CD4-positive, alpha-beta memory T cell (primary cell): ENCODE measurements around the gene HSPA1A. TPM values are rescaled to one million over a fixed set of nuclear protein-coding genes. Genes with fewer than 3 reads are reported as not detected.
A peak's percentile ranks its signal among the peaks of the same experiment; 100 is the strongest.
"Not testable (repeated sequence)": the region's sequence is repeated elsewhere in the genome, so short reads cannot be mapped to it uniquely, and the experiment has no call there.

Experiments used
- CTCF ChIA-PET: fragments of 350-600 bp; sonication (Branson Sonifier 250); formaldehyde crosslinking; loops from one replicate; lab custom pipeline; 2021; ENCODE audit warnings: inconsistent platforms; ENCODE audit not compliant: partially characterized antibody; lab: Charles Lee
- POLR2A ChIA-PET: fragments of 350-600 bp; sonication (Branson Sonifier 250); formaldehyde crosslinking; loops from one replicate; lab custom pipeline; 2021; ENCODE audit not compliant: partially characterized antibody; lab: Charles Lee
- DNase-seq, 5 donors: peaks; one replicate each; pipeline versions ENCODE4 v3.0.0 to v3.0.0-alpha.2; 2020 to 2022; ENCODE audit warnings: mixed read lengths in 1 of 5
- H3K27ac ChIP-seq: one replicate; pipeline ENCODE4 v1.7.0; 2013; ENCODE audit warnings: low read depth, low read length
- H3K27me3 ChIP-seq: 2 replicates; pipeline ENCODE4 v1.7.0; 2013; ENCODE audit warnings: mild to moderate bottlenecking, low read length, moderate library complexity; ENCODE audit not compliant: insufficient read depth
- H3K36me3 ChIP-seq: 2 replicates; pipeline ENCODE4 v1.7.0; 2013; ENCODE audit warnings: mild to moderate bottlenecking, low read length, moderate library complexity; ENCODE audit not compliant: insufficient read depth
- H3K4me1 ChIP-seq: 2 replicates; pipeline ENCODE4 v1.7.0; 2013; ENCODE audit warnings: mild to moderate bottlenecking, low read length, moderate library complexity; ENCODE audit not compliant: insufficient read depth
- H3K4me3 ChIP-seq, 2 donors: one replicate each; pipeline ENCODE4 v1.7.0; 2013; ENCODE audit warnings: low read length in 2 of 2, mild to moderate bottlenecking in 1 of 2
- H3K9me3 ChIP-seq, 2 donors: one replicate each; pipeline ENCODE4 v1.7.0; 2013; ENCODE audit warnings: low read length in 2 of 2, control low read depth in 1 of 2; ENCODE audit not compliant: control insufficient read depth in 1 of 2
- H3K27ac Mint-ChIP-seq, 7 donors: one replicate each; pipeline ENCODE4 v1.8.0; 2020 to 2021; ENCODE audit warnings: mixed read lengths in 7 of 7, mild to moderate bottlenecking in 6 of 7, inconsistent platforms in 3 of 7, moderate library complexity in 3 of 7
- H3K27me3 Mint-ChIP-seq, 2 donors: one replicate each; pipeline ENCODE4 v1.8.0; 2020 to 2021; ENCODE audit warnings: mixed read lengths in 2 of 2
- H3K36me3 Mint-ChIP-seq, 2 donors: one replicate each; pipeline ENCODE4 v1.8.0; 2020 to 2021; ENCODE audit warnings: mixed read lengths in 2 of 2, inconsistent platforms in 1 of 2, mild to moderate bottlenecking in 1 of 2
- H3K4me1 Mint-ChIP-seq, 4 donors: one replicate each; pipeline ENCODE4 v1.8.0; 2020 to 2021; ENCODE audit warnings: mixed read lengths in 4 of 4, mild to moderate bottlenecking in 1 of 4
- H3K4me3 Mint-ChIP-seq, 8 donors: one replicate each; pipeline ENCODE4 v1.8.0; 2020 to 2021; ENCODE audit warnings: mixed read lengths in 8 of 8, mild to moderate bottlenecking in 7 of 8, moderate library complexity in 6 of 8, inconsistent platforms in 3 of 8
- H3K9me3 Mint-ChIP-seq, 8 donors: one replicate each; pipeline ENCODE4 v1.8.0; 2020 to 2021; ENCODE audit warnings: mixed read lengths in 8 of 8, mild to moderate bottlenecking in 5 of 8, inconsistent platforms in 3 of 8, moderate library complexity in 1 of 8
- intact Hi-C: fragments of 100-400 bp; cut with micrococcal nuclease; formaldehyde crosslinking; loops from one replicate; pipeline ENCODE4 v1.15.1; 2023
- polyA plus RNA-seq, 2 donors: library from polyadenylated mRNA; unstranded; fragments of 300-500 nt; fragmentation: Illumina TruSeq; gene quantifications; one replicate each; pipeline ENCODE4 v1.2.3, GENCODE V29; 2021
- total RNA-seq, 2 experiments: library from RNA; stranded (reverse); gene quantifications; one replicate each; pipeline ENCODE4 v1.2.3, GENCODE V29; 2021

Gene HSPA1A
- total and polyA plus RNA-seq, 4 experiments from 2014 or later, result 14.6 to 71.9 (median 70.7) TPM

DNA sequence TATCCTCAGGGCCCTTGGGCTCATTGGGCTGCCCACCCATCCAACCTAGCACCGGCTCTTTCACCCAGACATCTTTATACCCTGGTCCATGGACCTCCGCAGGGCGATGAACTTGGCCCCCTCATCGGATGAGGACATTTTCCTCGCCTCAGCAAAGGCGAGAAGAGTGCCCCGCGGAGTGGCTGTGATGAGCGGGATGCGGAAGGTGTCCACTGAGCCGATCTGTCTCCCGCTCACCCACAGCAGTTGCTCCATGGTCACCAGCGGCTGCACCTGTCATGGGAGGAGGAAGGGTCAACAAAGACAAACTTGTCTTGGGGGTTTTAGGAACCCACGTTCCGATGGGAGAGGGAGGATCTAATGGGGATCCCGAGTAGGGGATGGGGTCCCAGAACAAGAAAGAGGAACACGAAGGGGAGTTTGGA lies 46.6 kb downstream of the HSPA1A start:
- ChIA-PET CTCF (interaction anchor here (1.1 to 1.4 kb wide), 3 partner anchors 36 to 130 kb away, joined by 3 to 6 read pairs (median 5); partner anchors contain the start of gene EHMT2), POLR2A (interaction anchor here (0.7 to 3.4 kb wide), 19 partner anchors 25 to 320 kb away, joined by 3 to 43 read pairs (median 8); partner anchors contain the start of genes ABHD16A, BAG6, C6orf47 and CSNK2B)
- Histone ChIP-seq H3K27ac (peak overlapping the region; percentile 90), H3K4me3 (peak overlapping the region; percentile 88 to 95), H3K4me1 (peaks cover 16% of the 10 kb centered on the region), H3K9me3 (no peaks in the 10 kb centered on the region), H3K36me3 (peaks cover 6% of the 10 kb centered on the region), H3K27me3 (no peaks in the 10 kb centered on the region)
- H3K9me3 Mint-ChIP-seq, result peaks cover 0 to 2% (median 0%) of the 10 kb centered on the region in 8 donors
- H3K4me1 Mint-ChIP-seq, result peaks cover 14 to 33% (median 23%) of the 10 kb centered on the region in 4 donors
- peaks cover 0 to 2% of the 10 kb centered on the region in 2 donors for H3K27me3 Mint-ChIP-seq
- peaks cover 8 to 40% of the 10 kb centered on the region in 2 donors for H3K36me3 Mint-ChIP-seq
- peak in 1 of 5 donors; percentile 44 for DNase-seq
- intact Hi-C loops, result loop anchor here (1.0 to 5.0 kb wide), 2 partner anchors 28 to 40 kb away; no protein-coding TSS in a partner anchor
- H3K4me3 Mint-ChIP-seq, result peak overlapping the region; percentile 87 to 96 (median 94)
- peak overlapping the region; percentile 94 to 98 (median 97) for H3K27ac Mint-ChIP-seq

DNA sequence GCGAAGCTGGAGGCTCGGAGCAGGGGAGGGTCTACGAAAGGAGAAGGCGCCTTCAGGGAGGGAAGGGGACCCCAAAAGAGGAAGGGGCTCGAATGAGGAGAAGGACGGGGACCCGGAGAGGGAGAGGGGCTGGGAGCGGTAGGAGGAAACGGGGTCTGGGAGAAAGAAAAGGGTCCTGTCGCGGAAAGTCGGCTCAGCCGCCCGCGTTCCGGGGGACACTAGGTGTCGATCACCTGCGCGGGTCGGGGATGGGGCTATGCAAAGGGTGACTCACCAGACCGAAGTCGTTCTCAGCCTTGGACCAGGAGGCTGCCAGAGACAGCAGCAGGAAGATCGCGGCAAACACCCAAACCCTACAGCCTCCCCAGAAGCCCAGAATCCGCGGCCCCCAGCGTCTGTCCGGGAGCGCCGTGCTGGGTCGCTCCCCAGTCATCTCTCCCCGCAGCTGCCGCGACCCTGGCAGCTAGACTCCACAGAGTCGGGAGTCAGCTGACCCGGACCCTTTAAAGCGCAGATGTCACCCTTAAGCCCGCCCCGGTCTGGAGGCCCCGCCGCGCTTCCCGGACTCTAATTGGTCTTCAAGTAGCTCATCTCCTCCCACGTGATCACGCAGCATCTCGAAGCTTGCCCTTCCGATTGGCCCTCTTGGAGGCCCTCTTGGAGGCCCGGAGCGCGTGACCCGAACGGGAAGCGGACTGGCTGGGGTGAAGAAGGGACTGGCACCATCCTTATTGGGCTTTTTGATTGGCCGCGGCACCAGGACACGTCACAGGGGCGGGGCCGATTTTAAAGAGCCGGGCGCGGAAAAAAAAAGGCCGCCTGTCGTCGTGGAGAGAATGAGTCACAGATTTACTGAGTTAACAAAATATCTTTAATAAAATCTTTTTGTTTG lies 47.2 kb downstream of the HSPA1A start, which contains the start of gene NEU1:
Gene NEU1 (minus strand): TSS at position 478 of the 892 bp plus-strand sequence. CDS start 45 bp downstream, at position 433.
- H3K27me3 ChIP-seq, result no peaks in the 10 kb centered on the region
- intact Hi-C loops, result loop anchor here (1.0 to 5.0 kb wide), 8 partner anchors 28 to 242 kb away; partner anchors contain the start of genes ABHD16A, BAG6, DDAH2 and EHMT2
- Mint-ChIP-seq H3K27me3 (peaks cover 0 to 2% of the 10 kb centered on the region in 2 donors), H3K36me3 (peaks cover 8 to 34% of the 10 kb centered on the region in 2 donors), H3K27ac (peak within 1 kb of the TSS; percentile 94 to 98 (median 97)), H3K4me1 (peaks cover 14 to 33% (median 23%) of the 10 kb centered on the region in 4 donors), H3K9me3 (peaks cover 0 to 2% (median 0%) of the 10 kb centered on the region in 8 donors), H3K4me3 (peak within 1 kb of the TSS; percentile 87 to 96 (median 94))
- peaks cover 6% of the 10 kb centered on the region for H3K36me3 ChIP-seq
- peak; percentile 97 to 100 (median 100) for DNase-seq
- peak within 1 kb of the TSS; percentile 88 to 95 for H3K4me3 ChIP-seq
- H3K4me1 ChIP-seq, result peaks cover 16% of the 10 kb centered on the region
- H3K9me3 ChIP-seq, result no peaks in the 10 kb centered on the region
- ChIA-PET POLR2A (interaction anchor here (0.7 to 3.4 kb wide), 35 partner anchors 18 to 1109 kb away, joined by 3 to 43 read pairs (median 6); partner anchors contain the start of genes ABHD16A, BAG6, C6orf47 and CSNK2B), CTCF (interaction anchor here (0.8 to 2.7 kb wide), 11 partner anchors 27 to 311 kb away, joined by 3 to 23 read pairs (median 4); partner anchors contain the start of genes ABHD16A, EHMT2 and LY6G5C)
- H3K27ac ChIP-seq, result peak within 1 kb of the TSS; percentile 90

DNA sequence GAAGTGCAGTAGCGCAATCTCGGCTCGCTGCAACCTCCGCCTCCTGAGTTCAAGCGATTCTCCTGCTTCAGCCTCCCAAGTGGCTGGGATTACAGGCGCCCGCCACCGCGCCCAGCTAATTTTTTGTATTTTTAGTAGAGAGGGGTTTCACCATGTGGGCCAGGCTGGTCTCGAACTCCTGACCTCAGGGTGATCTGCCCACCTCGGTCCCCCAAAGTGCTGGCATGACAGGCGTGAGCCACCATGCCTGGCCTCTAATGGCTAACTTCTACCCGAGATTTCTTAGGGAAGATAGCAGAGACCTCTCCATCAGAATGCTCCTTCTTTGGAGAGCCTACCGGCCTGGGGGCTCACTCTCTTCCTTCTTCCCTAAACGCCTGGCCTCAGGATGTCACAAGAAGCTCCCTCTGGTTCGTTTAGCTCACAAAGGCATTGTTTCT lies 48.8 kb downstream of the HSPA1A start:
- CTCF ChIA-PET, result interaction anchor here (0.7 to 2.7 kb wide), 4 partner anchors 25 to 242 kb away, joined by 3 to 23 read pairs (median 5); no protein-coding TSS in a partner anchor
- H3K4me3 ChIP-seq, result peak overlapping the region; percentile 39 to 87
- POLR2A ChIA-PET, result interaction anchor here (0.7 to 3.4 kb wide), 15 partner anchors 24 to 211 kb away, joined by 3 to 43 read pairs (median 9); partner anchors contain the start of genes BAG6, C6orf47, CSNK2B and DDAH2
- H3K27ac ChIP-seq, result peak overlapping the region; percentile 79
- intact Hi-C loops, result loop anchor here (1.0 to 5.0 kb wide), 2 partner anchors 42 to 184 kb away; no protein-coding TSS in a partner anchor
- peaks cover 8 to 28% of the 10 kb centered on the region in 2 donors for H3K36me3 Mint-ChIP-seq
- H3K9me3 Mint-ChIP-seq, H3K27me3 ChIP-seq, DNase-seq, H3K36me3 ChIP-seq, H3K9me3 ChIP-seq, H3K27me3 Mint-ChIP-seq: not testable (repeated sequence)
- peak overlapping the region; percentile 87 to 96 (median 94) for H3K4me3 Mint-ChIP-seq
- H3K4me1 ChIP-seq, result peaks cover 16% of the 10 kb centered on the region
- peak overlapping the region; percentile 94 to 98 (median 97) for H3K27ac Mint-ChIP-seq
- peaks cover 14 to 33% (median 23%) of the 10 kb centered on the region in 4 donors for H3K4me1 Mint-ChIP-seq

DNA sequence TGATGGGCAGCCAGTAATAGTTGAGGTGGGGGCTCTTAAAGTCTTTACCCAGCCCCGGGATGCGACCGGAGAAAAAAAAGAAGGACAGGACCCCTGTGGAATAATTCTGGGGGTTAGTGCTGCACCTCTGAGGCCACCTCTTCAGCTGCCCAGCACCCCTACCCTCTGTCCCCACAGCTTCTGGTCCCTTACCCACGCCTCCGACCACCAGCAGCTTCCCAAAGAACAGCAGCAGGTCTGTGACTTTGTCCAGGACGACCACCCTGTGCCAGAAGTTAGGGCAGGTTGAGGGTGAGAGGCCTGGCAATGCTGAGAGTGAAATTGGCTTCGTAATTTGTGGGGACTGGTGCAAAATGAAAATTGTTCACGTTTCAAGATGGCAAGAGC lies 49.5 kb downstream of the HSPA1A start:
- CTCF ChIA-PET, result interaction anchor here (1.6 to 2.7 kb wide), 2 partner anchors 25 to 34 kb away, joined by 6 to 23 read pairs; no protein-coding TSS in a partner anchor
- Mint-ChIP-seq H3K9me3 (peaks cover 0 to 2% (median 0%) of the 10 kb centered on the region in 8 donors), H3K4me1 (peaks cover 14 to 33% (median 23%) of the 10 kb centered on the region in 4 donors), H3K36me3 (peaks cover 4 to 22% of the 10 kb centered on the region in 2 donors), H3K27me3 (peaks cover 0 to 2% of the 10 kb centered on the region in 2 donors), H3K4me3 (peak overlapping the region in 2 of 8 donors; percentile 33 to 87), H3K27ac (no peak overlapping the region)
- Histone ChIP-seq H3K27ac (no peak overlapping the region), H3K9me3 (no peaks in the 10 kb centered on the region), H3K36me3 (no peaks in the 10 kb centered on the region), H3K4me1 (peaks cover 16% of the 10 kb centered on the region), H3K4me3 (no peak overlapping the region), H3K27me3 (no peaks in the 10 kb centered on the region)
- POLR2A ChIA-PET, result interaction anchor here (1.4 to 3.4 kb wide), 3 partner anchors 174 to 212 kb away, joined by 4 to 24 read pairs (median 22); partner anchors contain the start of genes BAG6, CSNK2B and GPANK1
- intact Hi-C loops, result loop anchor here (1.0 to 5.0 kb wide), 2 partner anchors 43 to 185 kb away; no protein-coding TSS in a partner anchor
- no peak for DNase-seq

DNA sequence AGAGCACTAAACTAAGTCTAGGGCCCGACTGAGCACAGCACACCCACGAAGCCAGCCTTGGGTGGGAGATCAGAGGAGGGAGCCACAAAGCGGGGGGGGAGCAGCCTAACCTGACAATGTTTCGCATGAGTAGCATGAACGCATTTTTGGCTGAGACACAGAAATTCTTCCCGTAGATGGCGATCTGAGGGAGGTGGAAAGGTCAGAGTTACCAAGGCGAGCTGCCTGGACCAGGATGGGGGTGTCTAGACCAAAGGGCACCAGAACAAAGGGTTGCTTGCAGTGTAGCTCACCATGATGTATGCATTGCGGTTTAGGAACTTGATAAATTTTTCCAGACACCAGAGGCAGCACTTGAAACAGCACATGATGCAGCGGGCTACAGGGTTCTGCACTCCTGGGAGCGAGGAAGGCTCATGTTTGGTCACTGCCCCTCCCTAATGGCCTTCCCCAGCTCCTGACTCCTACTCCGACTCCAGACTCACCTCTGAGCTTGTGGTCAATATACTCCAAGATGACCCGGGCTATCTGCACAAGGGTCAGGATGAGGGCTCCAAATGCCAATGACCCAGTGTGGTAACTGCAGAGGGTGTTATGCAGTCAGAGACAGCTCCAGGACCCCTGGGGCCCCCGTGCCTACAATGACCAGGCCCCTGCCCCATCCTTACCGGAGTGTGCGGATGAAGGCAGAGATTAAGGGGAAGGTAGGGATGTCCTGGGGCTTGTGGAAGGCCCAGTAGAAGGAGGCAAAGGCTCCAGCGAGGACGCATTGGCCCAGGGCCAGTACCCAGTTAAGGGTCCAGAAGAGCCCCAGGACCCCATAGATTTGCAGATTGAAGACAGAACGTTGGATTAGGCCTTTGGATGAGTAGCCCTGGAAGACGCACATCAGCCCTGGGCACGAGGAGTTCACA lies 50.1 kb downstream of the HSPA1A start:
- ChIA-PET CTCF (interaction anchor here (1.6 kb wide), 1 partner anchor 24 kb away, joined by 6 read pairs; no protein-coding TSS in a partner anchor), POLR2A (interaction anchor here (3.4 kb wide), 1 partner anchor 213 kb away, joined by 24 read pairs; the partner anchor contains the start of gene BAG6)
- no peaks in the 10 kb centered on the region for H3K27me3 ChIP-seq
- H3K4me1 ChIP-seq, result peaks cover 16% of the 10 kb centered on the region
- H3K4me1 Mint-ChIP-seq, result peaks cover 14 to 33% (median 23%) of the 10 kb centered on the region in 4 donors
- no peak overlapping the region for H3K4me3 ChIP-seq
- no peak overlapping the region for H3K27ac Mint-ChIP-seq
- peak overlapping the region in 1 of 8 donors; percentile 51 for H3K4me3 Mint-ChIP-seq
- no peak for DNase-seq
- no peaks in the 10 kb centered on the region for H3K36me3 ChIP-seq
- H3K36me3 Mint-ChIP-seq, result peaks cover 0 to 16% of the 10 kb centered on the region in 2 donors
- peaks cover 0 to 2% of the 10 kb centered on the region in 2 donors for H3K27me3 Mint-ChIP-seq
- H3K9me3 Mint-ChIP-seq, result peaks cover 0 to 2% (median 0%) of the 10 kb centered on the region in 8 donors
- H3K9me3 ChIP-seq, result no peaks in the 10 kb centered on the region
- intact Hi-C loops, result no loop called here
- no peak overlapping the region for H3K27ac ChIP-seq
